ENCODE data around the gene DSC2. TPM values are rescaled to one million over a fixed set of nuclear protein-coding genes. Genes with fewer than 3 reads are reported as not detected.
A peak's percentile ranks its signal among the peaks of the same experiment; 100 is the strongest.

Gene DSC2
- total and polyA plus RNA-seq, 12 donors = 5.1 to 31.4 (median 26.0) TPM

DNA sequence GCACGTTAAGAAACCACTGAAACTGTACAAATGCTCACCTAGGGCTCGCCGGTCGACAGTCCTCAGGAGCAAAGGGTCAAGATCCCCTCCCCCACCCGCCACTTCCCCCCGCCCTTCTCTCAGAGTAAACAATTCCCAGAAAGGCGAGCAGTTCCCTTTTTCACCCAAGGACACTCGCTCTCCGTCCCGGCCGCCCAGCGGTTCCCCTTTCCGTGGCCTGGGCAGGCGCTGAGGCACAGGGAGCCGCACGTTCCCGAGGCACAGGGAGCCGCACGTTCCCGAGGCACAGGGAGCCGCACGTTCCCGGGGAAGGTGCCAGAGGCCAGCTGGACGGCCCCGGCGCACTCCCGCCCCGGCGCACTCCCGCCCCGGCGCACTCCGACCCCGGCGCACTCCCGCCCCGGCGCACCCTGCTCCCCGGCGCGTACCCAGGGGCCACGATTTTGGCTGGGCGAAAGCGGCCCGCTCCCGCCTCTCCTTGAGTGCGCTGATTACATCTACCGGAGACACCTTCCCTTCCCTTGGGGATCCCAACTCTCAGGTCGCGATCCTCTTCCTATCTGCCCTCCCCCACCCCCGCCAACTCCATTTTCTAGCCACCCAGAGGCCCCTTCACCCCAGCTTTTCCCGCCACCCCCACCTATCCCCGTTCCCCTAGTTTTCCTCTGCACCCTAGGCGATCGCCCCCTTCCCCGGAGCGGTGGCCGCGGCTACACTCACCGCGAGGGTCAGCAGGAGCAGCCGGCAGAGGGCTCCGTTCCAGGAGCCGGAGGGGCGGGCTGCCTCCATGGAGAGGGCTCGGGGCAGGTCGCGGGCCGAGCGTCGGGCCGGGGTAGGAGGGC lies 817 bp downstream of the DSC2 start:
- DNase-seq (peak; percentile 66 to 82), ATAC-seq (peak; percentile 84 to 97 (median 88))
- H3K9me3 ChIP-seq = no peaks in the 10 kb centered on the region
- peaks cover 0 to 12% (median 3%) of the 10 kb centered on the region in 9 donors for H3K4me1 ChIP-seq
- H3K27me3 ChIP-seq = peaks cover 0 to 8% (median 0%) of the 10 kb centered on the region in 7 donors
- peak overlapping the region; percentile 41 to 76 (median 72) for H3K4me3 ChIP-seq
- no peaks in the 10 kb centered on the region for H3K36me3 ChIP-seq
- WGBS, 2 donors = 0 to 1% methylated on average over 59 to 72 of the region's 72 CpGs
- intact Hi-C loops (cut with DNase I) = loop anchor here in 5 of 10 donors (5.0 to 10.0 kb wide), 5 partner anchors 103 to 401 kb away; partner anchors contain the start of gene DSG2 (in 1 of the 5)
- TF ChIP-seq CTCF (IDR thresholded peaks at IDR 0.05) = peak in 3 of 9 donors; percentile 19 to 32 (median 32)
- H3K27ac ChIP-seq = peak overlapping the region; percentile 87 to 97 (median 90)

GRCh38 chr18:31100436-31101182 lies 1.6 kb downstream of the DSC2 start:
- no peaks in the 10 kb centered on the region for H3K36me3 ChIP-seq
- H3K27me3 ChIP-seq = peaks cover 0 to 8% (median 0%) of the 10 kb centered on the region in 7 donors
- no peak for TF ChIP-seq CTCF (IDR thresholded peaks at IDR 0.05)
- peak; percentile 12 to 69 (median 52) for ATAC-seq
- peaks cover 0 to 12% (median 3%) of the 10 kb centered on the region in 9 donors for H3K4me1 ChIP-seq
- DNase-seq = peak; percentile 6 to 11
- peak overlapping the region; percentile 41 to 76 (median 72) for H3K4me3 ChIP-seq
- peak overlapping the region; percentile 87 to 97 (median 90) for H3K27ac ChIP-seq
- 10 to 11% methylated on average over 23 of the region's 23 CpGs for WGBS, 2 donors
- intact Hi-C loops (cut with DNase I) = loop anchor here in 5 of 10 donors (5.0 to 10.0 kb wide), 5 partner anchors 104 to 402 kb away; partner anchors contain the start of gene DSG2 (in 1 of the 5)
- no peaks in the 10 kb centered on the region for H3K9me3 ChIP-seq

DNA sequence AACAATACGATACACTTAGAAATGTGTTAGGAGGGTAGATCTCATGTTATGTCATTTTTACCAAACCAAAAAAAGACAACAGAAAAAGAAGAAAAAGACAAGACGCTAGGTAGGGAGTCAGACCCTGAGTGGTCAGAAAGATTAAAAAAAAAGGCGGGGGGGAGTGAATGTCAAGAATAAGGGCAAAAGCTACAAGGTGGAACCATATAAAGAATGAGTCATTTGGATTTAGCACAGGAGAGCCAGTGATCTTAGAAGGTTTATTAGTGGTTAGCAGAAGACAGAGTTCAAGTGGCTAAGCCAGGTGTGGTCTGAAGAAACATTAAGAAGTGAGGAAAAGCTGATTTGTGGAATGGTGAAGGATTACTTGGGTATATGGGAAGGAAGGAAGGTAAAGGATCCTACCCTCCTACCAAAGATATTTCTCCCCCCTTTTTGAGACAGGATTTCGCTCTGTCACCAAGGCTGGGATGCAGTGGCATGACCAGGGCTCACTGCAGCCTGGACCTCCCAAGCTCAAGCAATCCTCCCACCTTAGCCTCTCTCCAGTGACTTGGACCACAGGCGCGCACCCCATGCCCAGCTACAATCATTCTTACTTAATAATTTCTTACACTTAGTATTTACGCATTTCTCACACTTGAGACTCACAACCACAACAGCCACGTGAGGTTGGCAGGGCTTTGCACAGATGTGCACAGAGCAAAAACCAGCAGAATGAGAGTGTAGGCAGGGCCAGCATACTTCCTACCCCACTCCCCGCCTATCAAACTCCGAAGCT lies 2.6 kb downstream of the DSC2 start:
- peaks cover 0 to 8% (median 0%) of the 10 kb centered on the region in 7 donors for H3K27me3 ChIP-seq
- intact Hi-C loops (cut with DNase I) = loop anchor here in 7 of 10 donors (5.0 to 10.0 kb wide), 9 partner anchors 105 to 405 kb away; partner anchors contain the start of gene DSG2 (in 2 of the 7)
- H3K36me3 ChIP-seq = no peaks in the 10 kb centered on the region
- H3K27ac ChIP-seq = peak overlapping the region in 7 of 10 donors; percentile 11 to 97 (median 92)
- WGBS, 2 donors = 87 to 89% methylated on average over 10 of the region's 10 CpGs
- DNase-seq (no peak), ATAC-seq (no peak)
- H3K4me1 ChIP-seq = peaks cover 0 to 12% (median 3%) of the 10 kb centered on the region in 9 donors
- no peak for TF ChIP-seq CTCF (IDR thresholded peaks at IDR 0.05)
- H3K4me3 ChIP-seq = peak overlapping the region in 9 of 10 donors; percentile 41 to 76 (median 72)
- no peaks in the 10 kb centered on the region for H3K9me3 ChIP-seq
